Measurements from ENCODE around the gene PSEN2. TPM values are rescaled to one million over a fixed set of nuclear protein-coding genes. Genes with fewer than 3 reads are reported as not detected.
"Not testable (repeated sequence)": the region's sequence is repeated elsewhere in the genome, so short reads cannot be mapped to it uniquely, and the experiment has no call there.

Gene PSEN2
- total RNA-seq, 4 donors from 2014 or later: 24.8 to 41.4 (median 34.1) TPM

DNA sequence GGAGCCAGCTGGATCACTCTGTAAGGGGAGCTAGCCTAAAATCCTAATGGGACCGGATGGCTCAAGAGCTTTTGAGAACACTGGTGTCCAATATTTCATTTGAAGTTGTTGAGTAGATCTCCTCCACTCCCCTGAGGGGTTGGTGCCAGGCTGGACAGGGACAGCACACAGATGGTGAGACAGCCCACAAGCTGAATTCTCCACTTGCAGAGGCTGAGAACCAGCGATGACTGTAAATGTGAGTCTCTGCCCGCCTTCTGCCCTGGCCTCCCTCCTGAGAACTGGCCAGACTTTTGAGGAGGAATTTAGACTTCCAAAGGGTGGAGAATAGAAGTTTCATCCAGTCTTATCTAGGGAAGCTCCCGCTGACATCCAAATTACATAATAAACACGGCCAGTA, 49.2 kb downstream of the PSEN2 start:
- ATAC-seq (peak; percentile 28 to 43), DNase-seq (peak; percentile 64 to 85)
- intact Hi-C loops (cut with DNase I; ENCODE audit: low total_unique reads): loop anchor here (2.0 to 5.0 kb wide), 2 partner anchors 55 to 398 kb away; partner anchors contain the start of gene CDC42BPA
- Histone ChIP-seq H3K4me1 (peaks cover 18 to 56% of the 10 kb centered on the region in 2 donors), H3K4me3 (no peak overlapping the region), H3K27me3 (no peaks in the 10 kb centered on the region), H3K36me3 (no peaks in the 10 kb centered on the region), H3K9me3 (no peaks in the 10 kb centered on the region), H3K27ac (peak overlapping the region; percentile 92 to 97 (median 94))
- in situ Hi-C loops (cut with MboI; ENCODE audit: low sequenced_read_pairs in 4 of 4): loop anchor here (25.0 kb wide), 1 partner anchor 518 kb away; no protein-coding TSS in a partner anchor
- no peak for TF ChIP-seq POLR2A (IDR thresholded peaks at IDR 0.05)
- TF ChIP-seq, protein P1, sequence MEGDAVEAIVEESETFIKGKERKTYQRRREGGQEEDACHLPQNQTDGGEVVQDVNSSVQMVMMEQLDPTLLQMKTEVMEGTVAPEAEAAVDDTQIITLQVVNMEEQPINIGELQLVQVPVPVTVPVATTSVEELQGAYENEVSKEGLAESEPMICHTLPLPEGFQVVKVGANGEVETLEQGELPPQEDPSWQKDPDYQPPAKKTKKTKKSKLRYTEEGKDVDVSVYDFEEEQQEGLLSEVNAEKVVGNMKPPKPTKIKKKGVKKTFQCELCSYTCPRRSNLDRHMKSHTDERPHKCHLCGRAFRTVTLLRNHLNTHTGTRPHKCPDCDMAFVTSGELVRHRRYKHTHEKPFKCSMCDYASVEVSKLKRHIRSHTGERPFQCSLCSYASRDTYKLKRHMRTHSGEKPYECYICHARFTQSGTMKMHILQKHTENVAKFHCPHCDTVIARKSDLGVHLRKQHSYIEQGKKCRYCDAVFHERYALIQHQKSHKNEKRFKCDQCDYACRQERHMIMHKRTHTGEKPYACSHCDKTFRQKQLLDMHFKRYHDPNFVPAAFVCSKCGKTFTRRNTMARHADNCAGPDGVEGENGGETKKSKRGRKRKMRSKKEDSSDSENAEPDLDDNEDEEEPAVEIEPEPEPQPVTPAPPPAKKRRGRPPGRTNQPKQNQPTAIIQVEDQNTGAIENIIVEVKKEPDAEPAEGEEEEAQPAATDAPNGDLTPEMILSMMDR (IDR thresholded peaks at IDR 0.05 in 4 of 5, conservative IDR thresholded peaks at IDR 0.05 in 1 of 5): no peak

DNA sequence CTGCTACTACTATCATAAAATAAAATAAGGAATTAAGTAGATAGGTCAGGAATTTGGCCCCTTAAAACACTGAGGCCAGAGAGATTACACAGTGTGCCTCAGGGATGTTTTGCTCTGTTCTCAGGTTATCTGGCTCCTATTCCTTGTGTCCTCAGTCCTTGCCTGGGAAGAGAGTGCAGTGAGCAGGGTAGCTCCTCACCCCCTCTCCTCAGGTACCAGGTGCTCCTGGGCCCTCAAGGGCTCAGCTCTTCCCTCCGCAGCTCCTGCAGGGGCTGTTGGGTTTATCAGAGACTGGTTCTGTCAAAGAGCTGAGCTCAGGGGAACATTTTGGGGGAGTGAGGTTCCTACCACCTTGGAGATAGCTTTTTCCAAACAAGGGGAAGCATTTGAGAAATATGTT, 49.6 kb downstream of the PSEN2 start:
- intact Hi-C loops (cut with DNase I; ENCODE audit: low total_unique reads) (loop anchor here (2.0 to 5.0 kb wide), 4 partner anchors 19 to 397 kb away; partner anchors contain the start of genes CDC42BPA and PSEN2), in situ Hi-C loops (cut with MboI; ENCODE audit: low sequenced_read_pairs in 4 of 4) (loop anchor here (25.0 kb wide), 1 partner anchor 517 kb away; no protein-coding TSS in a partner anchor)
- ATAC-seq (peak; percentile 65), DNase-seq (peak in 1 of 2 donors; percentile 60)
- H3K27me3 ChIP-seq: no peaks in the 10 kb centered on the region
- H3K27ac ChIP-seq: peak overlapping the region; percentile 92 to 97 (median 94)
- H3K4me1 ChIP-seq: peaks cover 18 to 54% of the 10 kb centered on the region in 2 donors
- TF ChIP-seq, protein P1 (IDR thresholded peaks at IDR 0.05 in 4 of 5, conservative IDR thresholded peaks at IDR 0.05 in 1 of 5): no peak
- TF ChIP-seq POLR2A (IDR thresholded peaks at IDR 0.05): no peak
- H3K36me3 ChIP-seq: no peaks in the 10 kb centered on the region
- no peak overlapping the region for H3K4me3 ChIP-seq
- H3K9me3 ChIP-seq: no peaks in the 10 kb centered on the region

DNA sequence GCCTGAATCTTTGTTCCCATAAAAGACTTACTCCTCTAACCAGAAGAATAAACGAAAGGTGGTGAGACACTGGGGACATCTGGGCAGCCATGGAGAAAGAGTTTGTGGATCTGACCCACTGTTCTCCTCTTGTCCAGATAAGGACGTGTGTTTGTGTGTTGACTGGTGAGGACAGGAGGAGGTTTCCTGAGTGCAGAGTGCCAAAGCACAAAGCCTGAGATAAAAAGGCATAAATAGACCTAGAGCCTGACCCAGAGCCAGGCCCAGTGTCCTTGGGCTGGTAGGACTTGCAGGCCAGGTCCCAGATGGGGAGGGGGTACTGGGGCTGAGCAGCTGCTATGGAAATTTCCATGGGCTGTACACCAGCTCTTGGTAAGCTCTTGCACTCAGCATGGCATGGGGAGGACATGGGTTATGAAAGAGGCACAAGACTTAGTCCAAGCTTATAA, 50.1 kb downstream of the PSEN2 start:
- Histone ChIP-seq H3K36me3 (no peaks in the 10 kb centered on the region), H3K27ac (peak overlapping the region; percentile 92 to 97 (median 94)), H3K9me3 (no peaks in the 10 kb centered on the region), H3K4me3 (no peak overlapping the region), H3K27me3 (no peaks in the 10 kb centered on the region), H3K4me1 (peaks cover 18 to 49% of the 10 kb centered on the region in 2 donors)
- ATAC-seq: peak; percentile 83 to 87
- TF ChIP-seq POLR2A (IDR thresholded peaks at IDR 0.05): peak; percentile 36 to 74
- TF ChIP-seq, protein P1 (IDR thresholded peaks at IDR 0.05 in 4 of 5, conservative IDR thresholded peaks at IDR 0.05 in 1 of 5): peak in 1 of 5 experiments; percentile 16
- intact Hi-C loops (cut with DNase I; ENCODE audit: low total_unique reads) (loop anchor here (2.0 kb wide), 2 partner anchors 18 to 50 kb away; partner anchors contain the start of gene PSEN2), in situ Hi-C loops (cut with MboI; ENCODE audit: low sequenced_read_pairs in 4 of 4) (loop anchor here (25.0 kb wide), 1 partner anchor 517 kb away; no protein-coding TSS in a partner anchor)
- DNase-seq: peak; percentile 96 to 99

DNA sequence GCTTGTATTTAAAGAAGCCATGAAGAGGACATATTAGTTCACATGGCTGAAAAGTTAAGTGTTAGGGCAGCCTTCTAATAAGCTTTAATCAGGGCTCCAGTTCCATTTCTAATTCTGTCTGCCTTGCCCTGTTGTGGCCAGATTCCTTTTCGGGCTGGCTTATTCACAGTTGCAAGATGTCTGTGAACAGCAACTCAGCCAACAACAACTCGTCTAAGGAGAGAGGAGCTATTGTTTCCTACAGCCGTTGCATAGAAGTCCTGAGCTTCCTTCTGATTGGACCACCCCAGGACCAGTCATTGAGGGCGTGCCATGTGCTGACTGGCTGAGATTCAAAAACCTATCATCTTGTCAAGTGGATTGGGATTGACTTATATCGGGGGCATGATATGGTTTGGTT, 51.1 kb downstream of the PSEN2 start:
- H3K4me1 ChIP-seq: peaks cover 18 to 42% of the 10 kb centered on the region in 2 donors
- no peaks in the 10 kb centered on the region for H3K9me3 ChIP-seq
- DNase-seq (peak in 1 of 2 donors; percentile 55), ATAC-seq (peak; percentile 16 to 21)
- no peak for TF ChIP-seq POLR2A (IDR thresholded peaks at IDR 0.05)
- TF ChIP-seq, protein P1 (IDR thresholded peaks at IDR 0.05 in 4 of 5, conservative IDR thresholded peaks at IDR 0.05 in 1 of 5): no peak
- intact Hi-C loops (cut with DNase I; ENCODE audit: low total_unique reads) (loop anchor here (2.0 kb wide), 2 partner anchors 17 to 51 kb away; partner anchors contain the start of gene PSEN2), in situ Hi-C loops (cut with MboI; ENCODE audit: low sequenced_read_pairs in 4 of 4) (loop anchor here (25.0 kb wide), 1 partner anchor 516 kb away; no protein-coding TSS in a partner anchor)
- peak overlapping the region; percentile 92 to 97 (median 94) for H3K27ac ChIP-seq
- H3K4me3 ChIP-seq: no peak overlapping the region
- no peaks in the 10 kb centered on the region for H3K27me3 ChIP-seq
- no peaks in the 10 kb centered on the region for H3K36me3 ChIP-seq

DNA sequence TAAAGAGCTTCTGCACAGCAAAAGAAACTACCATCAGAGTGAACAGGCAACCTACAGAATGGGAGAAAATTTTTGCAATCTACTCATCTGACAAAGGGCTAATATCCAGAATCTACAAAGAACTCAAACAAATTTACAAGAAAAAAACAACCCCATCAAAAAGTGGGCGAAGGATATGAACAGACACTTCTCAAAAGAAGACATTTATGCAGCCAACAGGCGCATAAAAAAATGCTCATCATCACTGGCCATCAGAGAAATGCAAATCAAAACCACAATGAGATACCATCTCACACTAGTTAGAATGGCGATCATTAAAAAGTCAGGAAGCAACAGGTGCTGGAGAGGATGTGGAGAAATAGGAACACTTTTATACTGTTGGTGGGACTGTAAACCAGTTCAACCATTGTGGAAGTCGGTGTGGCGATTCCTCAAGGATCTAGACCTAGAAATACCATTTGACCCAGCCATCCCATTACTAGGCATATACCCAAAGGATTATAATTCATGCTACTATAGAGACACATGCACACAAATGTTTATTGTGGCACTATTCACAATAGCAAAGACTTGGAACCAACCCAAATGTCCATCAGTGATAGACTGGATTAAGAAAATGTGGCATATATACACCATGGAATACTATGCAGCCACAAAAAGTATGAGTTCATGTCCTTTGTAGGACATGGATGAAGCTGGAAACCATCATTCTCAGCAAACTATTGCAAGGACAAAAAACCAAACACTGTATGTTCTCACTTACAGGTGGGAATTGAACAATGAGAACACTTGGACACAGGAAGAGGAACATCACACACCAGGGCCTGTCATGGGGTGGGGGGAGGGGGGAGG, 59.1 kb downstream of the PSEN2 start:
- ATAC-seq; H3K36me3 ChIP-seq; H3K9me3 ChIP-seq; intact Hi-C loops (cut with DNase I; ENCODE audit: low total_unique reads); H3K4me1 ChIP-seq; H3K27ac ChIP-seq; DNase-seq; H3K27me3 ChIP-seq; H3K4me3 ChIP-seq; in situ Hi-C loops (cut with MboI; ENCODE audit: low sequenced_read_pairs in 4 of 4): not testable (repeated sequence)

Measured in gastrocnemius medialis (tissue), 4 donors.